Suprapubic skin (tissue), 4 donors: ENCODE results near the gene DNAH2. TPM values are rescaled to one million over a fixed set of nuclear protein-coding genes. Genes with fewer than 3 reads are reported as not detected.
"Not testable (repeated sequence)": the region's sequence is repeated elsewhere in the genome, so short reads cannot be mapped to it uniquely, and the experiment has no call there.

Source experiments
- DNase-seq, 2 donors: peaks; one replicate each; pipeline ENCODE4 v3.0.0-alpha.2; 2019; ENCODE audit warnings: low spot score in 2 of 2
- H3K27ac ChIP-seq: fragments of 200-600 bp; sonication (generic); one replicate; pipeline ENCODE4 v1.5.1; 2019
- H3K27me3 ChIP-seq: fragments of 200-600 bp; sonication (generic); one replicate; pipeline ENCODE4 v1.5.1; 2019
- H3K36me3 ChIP-seq: fragments of 200-600 bp; sonication (generic); one replicate; pipeline ENCODE4 v1.5.1; 2019
- H3K4me1 ChIP-seq: fragments of 200-600 bp; sonication (generic); one replicate; pipeline ENCODE4 v1.5.1; 2019
- H3K4me3 ChIP-seq: fragments of 200-600 bp; sonication (generic); one replicate; pipeline ENCODE4 v1.5.1; 2019; ENCODE audit warnings: mild to moderate bottlenecking
- H3K9me3 ChIP-seq: fragments of 200-600 bp; sonication (generic); one replicate; pipeline ENCODE4 v1.5.1; 2019
- CTCF ChIP-seq, 2 donors: fragments of 200-600 bp in 1 of 2; fragments of 450-650 bp in 1 of 2; sonication (generic) in 1 of 2; IDR thresholded peaks; one replicate each; pipeline ENCODE4 v1.5.1; 2016 to 2019; ENCODE audit warnings: antibody characterized with exemption in 2 of 2, mild to moderate bottlenecking in 1 of 2, moderate library complexity in 1 of 2
- EP300 ChIP-seq: sonication (generic); formaldehyde crosslinking; IDR thresholded peaks from one replicate; pipeline ENCODE4 v1.6.1; 2017; ENCODE audit warnings: antibody characterized with exemption
- POLR2A ChIP-seq, 2 donors: fragments of 450-650 bp; IDR thresholded peaks; one replicate each; pipeline ENCODE4 v1.6.1; 2017; ENCODE audit warnings: antibody characterized with exemption in 2 of 2, mild to moderate bottlenecking in 2 of 2, moderate library complexity in 2 of 2
- POLR2AphosphoS5 ChIP-seq, 3 donors: sonication (generic); formaldehyde crosslinking; IDR thresholded peaks; one replicate each; pipeline ENCODE4 v1.6.1; 2017; ENCODE audit warnings: antibody characterized with exemption in 3 of 3
- WGBS: methylation state at CpG from one replicate; pipeline ENCODE4 v1.1.5; 2018; 5-methylcytosine and 5-hydroxymethylcytosine counted together
- total RNA-seq, 4 donors: library from RNA; depleted of rRNA; stranded (reverse); fragments of >200 nt; gene quantifications; one replicate each; pipeline ENCODE4 v1.1.0, GENCODE V29; 2016

Gene DNAH2
- total RNA-seq, 4 donors from 2014 or later, result 0.08 to 0.19 TPM; not detected in 2

GRCh38 chr17:7807206-7807605 lies 89.7 kb downstream of the DNAH2 start:
- no peak for TF ChIP-seq CTCF (IDR thresholded peaks at IDR 0.05)
- no peak for TF ChIP-seq POLR2A (IDR thresholded peaks at IDR 0.05)
- no peak for TF ChIP-seq EP300
- TF ChIP-seq POLR2AphosphoS5 (IDR thresholded peaks at IDR 0.05), result no peak
- H3K4me1 ChIP-seq, result no peaks in the 10 kb centered on the region
- H3K4me3 ChIP-seq, result no peak overlapping the region
- 89% methylated on average over 20 of the region's 21 CpGs for WGBS
- H3K27me3 ChIP-seq, result peaks cover 5% of the 10 kb centered on the region
- H3K27ac ChIP-seq, result no peak overlapping the region
- no peak for DNase-seq
- H3K36me3 ChIP-seq, result no peaks in the 10 kb centered on the region
- H3K9me3 ChIP-seq, result no peaks in the 10 kb centered on the region

- WGBS, result 49% methylated on average over 11 of the region's 11 CpGs
- Histone ChIP-seq H3K9me3 (no peaks in the 10 kb centered on the region), H3K27ac (no peak overlapping the region), H3K27me3 (peaks cover 5% of the 10 kb centered on the region), H3K4me1 (no peaks in the 10 kb centered on the region), H3K4me3 (no peak overlapping the region), H3K36me3 (no peaks in the 10 kb centered on the region)
- no peak for TF ChIP-seq EP300
- TF ChIP-seq POLR2AphosphoS5 (IDR thresholded peaks at IDR 0.05), result no peak
- no peak for TF ChIP-seq POLR2A (IDR thresholded peaks at IDR 0.05)
- no peak for TF ChIP-seq CTCF (IDR thresholded peaks at IDR 0.05)
- no peak for DNase-seq
Observed at GRCh38 chr17:7809086-7809790, 91.7 kb downstream of the DNAH2 start.

- H3K9me3 ChIP-seq, H3K27ac ChIP-seq, H3K36me3 ChIP-seq, H3K4me1 ChIP-seq, H3K27me3 ChIP-seq, H3K4me3 ChIP-seq, DNase-seq: not testable (repeated sequence)
- WGBS, result 80% methylated on average over 9 of the region's 9 CpGs
Observed at GRCh38 chr17:7809791-7810343, 92.3 kb downstream of the DNAH2 start.

- Histone ChIP-seq H3K36me3 (no peaks in the 10 kb centered on the region), H3K4me1 (no peaks in the 10 kb centered on the region), H3K27ac (no peak overlapping the region), H3K9me3 (no peaks in the 10 kb centered on the region), H3K27me3 (peaks cover 5% of the 10 kb centered on the region), H3K4me3 (no peak overlapping the region)
- no peak for DNase-seq
- WGBS, result 83% methylated on average over 3 of the region's 3 CpGs
- TF ChIP-seq POLR2AphosphoS5 (IDR thresholded peaks at IDR 0.05), result no peak
- no peak for TF ChIP-seq EP300
- no peak for TF ChIP-seq POLR2A (IDR thresholded peaks at IDR 0.05)
- TF ChIP-seq CTCF (IDR thresholded peaks at IDR 0.05), result no peak
Observed at GRCh38 chr17:7811251-7811650, 93.7 kb downstream of the DNAH2 start.

- Histone ChIP-seq H3K9me3 (no peaks in the 10 kb centered on the region), H3K36me3 (no peaks in the 10 kb centered on the region), H3K27ac (no peak overlapping the region), H3K4me3 (no peak overlapping the region), H3K4me1 (no peaks in the 10 kb centered on the region), H3K27me3 (peaks cover 2% of the 10 kb centered on the region)
- no peak for TF ChIP-seq EP300
- WGBS, result 86% methylated on average over 5 of the region's 5 CpGs
- DNase-seq, result no peak
Observed at GRCh38 chr17:7814969-7815368, 97.4 kb downstream of the DNAH2 start.

- H3K9me3 ChIP-seq, result no peaks in the 10 kb centered on the region
- no peak overlapping the region for H3K27ac ChIP-seq
- no peaks in the 10 kb centered on the region for H3K36me3 ChIP-seq
- no peak for DNase-seq
- 87% methylated on average over 3 of the region's 10 CpGs for WGBS
- no peaks in the 10 kb centered on the region for H3K4me1 ChIP-seq
- H3K27me3 ChIP-seq, result peaks cover 2% of the 10 kb centered on the region
- no peak for TF ChIP-seq CTCF (IDR thresholded peaks at IDR 0.05)
- TF ChIP-seq POLR2A (IDR thresholded peaks at IDR 0.05), result no peak
- no peak for TF ChIP-seq EP300
- no peak for TF ChIP-seq POLR2AphosphoS5 (IDR thresholded peaks at IDR 0.05)
- H3K4me3 ChIP-seq, result no peak overlapping the region
Observed at GRCh38 chr17:7816926-7817642, 99.5 kb downstream of the DNAH2 start.
